NCI-H2171 treated with DMSO at 0.1 percent for 48 hours (cell line): Measurements from ENCODE around the gene USP37.
A peak's percentile ranks its signal among the peaks of the same experiment; 100 is the strongest.

Experiments
- DNase-seq: peaks from one replicate; lab custom pipeline; 2025; lab: John Stamatoyannopoulos, UW

USP37 gene

DNA sequence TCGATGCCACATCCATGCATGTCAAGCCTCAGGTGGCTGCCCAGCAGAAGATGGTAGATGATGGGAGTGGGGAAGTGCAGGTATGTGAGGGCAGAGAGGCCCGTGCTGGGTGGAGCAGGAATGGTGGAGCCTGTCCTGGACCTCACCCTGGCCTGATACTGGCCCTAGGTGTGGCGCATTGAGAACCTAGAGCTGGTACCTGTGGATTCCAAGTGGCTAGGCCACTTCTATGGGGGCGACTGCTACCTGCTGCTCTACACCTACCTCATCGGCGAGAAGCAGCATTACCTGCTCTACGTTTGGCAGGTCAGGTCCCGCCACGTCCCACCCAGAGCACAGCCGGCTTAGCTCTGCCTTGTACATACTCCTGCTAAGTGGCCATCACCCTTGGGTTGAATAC lies 136.3 kb downstream of the USP37 start:
- no peak for DNase-seq

DNA sequence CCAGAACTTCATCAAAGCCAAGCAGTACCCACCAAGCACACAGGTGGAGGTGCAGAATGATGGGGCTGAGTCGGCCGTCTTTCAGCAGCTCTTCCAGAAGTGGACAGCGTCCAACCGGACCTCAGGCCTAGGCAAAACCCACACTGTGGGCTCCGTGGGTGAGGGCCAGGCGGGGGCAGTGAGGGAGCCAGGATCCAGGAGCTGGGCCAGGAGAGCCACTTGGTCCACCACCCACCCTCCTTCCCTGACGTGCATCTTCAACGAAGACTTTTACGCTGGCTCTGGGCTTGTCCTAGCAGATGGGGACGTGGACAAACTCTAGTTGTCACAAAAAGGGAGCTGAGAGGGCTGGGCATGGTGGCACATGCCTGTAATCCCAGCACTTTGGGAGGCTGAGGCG lies 137.4 kb downstream of the USP37 start:
- no peak for DNase-seq

DNA sequence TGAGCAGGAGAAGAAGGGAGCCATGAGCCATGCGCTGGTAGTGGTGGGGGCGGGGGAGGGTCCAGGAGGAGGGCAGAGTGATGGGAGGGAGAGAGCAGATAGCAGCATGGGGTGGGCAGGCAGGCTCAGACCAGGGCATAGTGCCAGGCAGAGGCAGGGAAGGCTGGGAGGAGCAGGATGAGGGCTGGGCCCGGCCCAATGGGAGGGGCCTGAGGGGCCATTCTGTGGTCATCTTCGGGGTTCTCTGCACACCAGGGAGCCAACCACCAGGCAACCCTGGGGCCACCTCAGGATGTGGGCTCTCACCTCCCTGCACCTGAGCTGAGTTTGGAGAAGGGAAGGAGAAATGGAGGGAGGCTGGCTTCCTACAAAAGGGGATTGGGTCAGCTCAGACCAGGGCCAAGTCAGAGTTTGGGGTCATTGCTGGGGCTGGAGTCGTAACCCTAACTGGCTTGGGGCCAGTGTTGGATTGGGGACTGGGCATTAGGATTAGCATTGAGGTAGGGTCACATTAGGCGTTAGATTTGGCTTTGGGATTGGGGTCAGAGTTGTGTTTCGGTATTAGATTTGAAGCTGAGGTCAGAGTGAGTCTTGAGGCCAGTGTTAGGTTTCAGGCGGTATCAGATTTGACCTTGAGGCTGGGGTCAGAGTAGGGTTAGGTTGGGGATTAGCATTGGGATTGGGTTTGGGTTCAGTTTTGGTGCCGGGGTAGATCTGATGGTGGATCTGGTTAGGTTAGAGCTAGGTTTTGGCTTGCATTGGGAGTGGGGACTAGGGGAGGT lies 138.0 kb downstream of the USP37 start:
- no peak for DNase-seq

DNA sequence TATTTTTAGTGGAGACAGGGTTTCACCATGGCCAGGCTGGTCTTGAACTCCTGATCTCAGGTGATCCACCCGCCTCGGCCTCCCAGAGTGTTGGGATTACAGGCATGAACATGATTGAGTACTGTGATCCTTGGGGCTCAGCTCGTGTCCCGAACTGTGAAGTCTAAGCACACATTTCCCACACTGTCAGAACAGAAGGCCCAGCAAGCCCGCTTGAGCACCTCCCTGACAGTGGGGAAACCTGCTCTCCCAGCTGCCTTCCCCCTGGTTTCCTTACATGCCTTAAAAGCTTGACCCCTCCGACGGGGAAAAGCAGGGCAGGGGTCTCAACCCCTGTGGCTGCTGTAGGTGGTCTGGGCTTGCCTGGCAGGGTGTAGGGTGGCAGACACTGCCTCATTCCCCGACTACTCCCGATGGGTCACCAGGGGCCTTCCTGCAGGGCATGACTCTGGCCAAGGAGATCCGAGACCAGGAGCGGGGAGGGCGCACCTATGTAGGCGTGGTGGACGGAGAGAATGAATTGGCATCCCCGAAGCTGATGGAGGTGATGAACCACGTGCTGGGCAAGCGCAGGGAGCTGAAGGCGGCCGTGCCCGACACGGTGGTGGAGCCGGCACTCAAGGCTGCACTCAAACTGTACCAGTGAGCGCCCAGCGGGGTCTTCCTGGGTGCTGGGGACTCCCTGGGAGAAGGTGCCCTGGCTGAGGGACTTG lies 139.1 kb downstream of the USP37 start:
- DNase-seq = no peak

DNA sequence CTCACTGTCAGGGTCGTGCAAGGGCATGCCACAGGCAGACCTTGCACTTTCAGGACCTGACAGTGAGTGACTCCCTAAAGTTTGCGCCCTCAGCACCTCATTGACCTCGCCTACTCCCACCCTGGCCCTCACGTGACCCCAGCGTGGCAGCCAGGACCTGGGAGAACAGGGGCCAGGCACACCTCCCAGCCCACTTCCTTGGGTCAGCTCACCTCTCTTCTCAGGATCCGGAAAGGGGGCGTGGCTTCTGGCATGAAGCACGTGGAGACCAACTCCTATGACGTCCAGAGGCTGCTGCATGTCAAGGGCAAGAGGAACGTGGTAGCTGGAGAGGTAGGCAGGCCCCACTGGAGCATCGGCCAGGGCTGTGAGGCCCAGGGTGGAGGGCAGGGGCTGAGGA lies 140.4 kb downstream of the USP37 start:
- DNase-seq = no peak

DNA sequence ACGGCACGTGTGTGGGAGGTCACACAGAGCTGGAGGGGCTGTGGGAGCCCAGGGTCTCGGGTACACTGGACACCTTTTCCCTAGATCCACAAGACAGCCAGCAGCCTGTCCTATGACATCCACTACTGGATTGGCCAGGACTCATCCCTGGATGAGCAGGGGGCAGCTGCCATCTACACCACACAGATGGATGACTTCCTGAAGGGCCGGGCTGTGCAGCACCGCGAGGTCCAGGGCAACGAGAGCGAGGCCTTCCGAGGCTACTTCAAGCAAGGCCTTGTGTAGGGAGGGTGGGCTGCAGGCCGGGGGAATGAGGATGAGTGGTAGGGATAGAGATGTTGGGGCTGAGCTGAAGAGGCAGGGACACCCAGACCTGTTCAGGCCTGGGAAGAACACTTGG lies 142.6 kb downstream of the USP37 start:
- DNase-seq = no peak

DNA sequence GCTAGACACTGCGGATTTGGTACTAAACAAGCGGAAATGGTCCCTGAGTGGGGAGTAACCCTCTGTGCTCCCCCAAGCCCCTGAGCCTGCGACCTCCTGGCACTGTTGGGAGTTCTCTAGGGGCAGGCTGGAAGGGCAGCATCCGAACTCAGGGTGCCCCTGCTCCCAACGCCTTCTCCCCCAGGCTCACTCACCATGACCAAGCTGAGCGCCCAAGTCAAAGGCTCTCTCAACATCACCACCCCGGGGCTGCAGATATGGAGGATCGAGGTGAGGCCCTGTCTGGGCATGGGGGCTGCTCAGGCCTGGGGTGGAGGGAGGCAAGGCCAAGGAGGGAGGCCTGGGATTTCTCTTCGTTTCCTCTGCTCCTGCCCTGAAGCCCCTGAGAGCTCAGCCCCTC lies 144.6 kb downstream of the USP37 start:
- DNase-seq = no peak

DNA sequence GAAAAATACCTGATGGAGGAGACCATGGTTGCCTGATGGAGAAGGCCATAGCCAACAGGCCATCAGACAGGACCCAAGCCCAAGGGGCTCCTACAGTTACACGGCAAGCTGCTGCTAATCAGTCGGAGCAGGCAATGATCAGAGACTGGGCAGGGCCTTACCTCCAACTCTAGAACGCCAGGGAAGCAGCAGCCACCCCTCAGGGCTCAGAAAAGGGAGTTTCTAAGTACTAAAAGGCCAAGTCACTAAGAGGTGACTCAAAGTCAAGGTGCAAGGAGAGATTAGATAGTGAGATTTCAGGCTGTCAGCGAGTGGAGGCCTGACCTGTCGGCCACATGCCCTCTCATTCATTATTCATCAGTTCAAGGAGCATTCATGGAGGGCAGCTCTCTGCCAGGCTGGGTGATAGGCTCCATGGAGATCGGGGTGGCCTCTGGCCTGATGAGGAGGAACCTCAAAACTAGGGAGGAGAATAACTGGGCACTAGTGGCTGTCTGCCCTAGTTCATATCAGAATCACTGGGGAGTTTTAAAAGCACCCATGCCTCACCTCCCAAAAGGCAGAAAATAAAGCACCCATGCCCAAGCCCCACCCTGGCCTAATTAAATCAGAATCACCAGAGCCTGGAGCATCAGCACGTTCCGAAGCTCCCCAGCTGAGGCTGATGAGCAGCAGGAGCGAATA lies 145.6 kb downstream of the USP37 start:
- no peak for DNase-seq

DNA sequence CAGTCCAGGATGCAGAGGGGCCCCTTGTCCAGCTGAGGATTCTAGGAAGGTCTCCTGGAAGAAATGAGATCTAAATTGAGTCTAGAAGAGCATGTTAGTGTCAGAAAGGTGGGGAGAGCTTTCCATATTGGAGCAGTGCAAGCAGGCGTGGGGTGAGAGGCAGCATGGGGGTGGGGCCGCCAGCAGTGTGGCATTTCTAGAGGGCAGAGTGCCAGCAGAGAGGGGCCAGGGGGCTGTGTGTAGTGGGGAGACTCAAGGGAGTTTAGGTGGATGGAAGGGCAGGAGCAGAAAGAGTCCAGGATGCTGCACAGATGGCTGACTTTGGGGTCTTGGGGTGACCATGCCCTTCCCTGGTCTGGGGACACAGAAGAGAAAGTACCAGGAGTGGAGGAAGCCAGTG lies 147.1 kb downstream of the USP37 start:
- no peak for DNase-seq

DNA sequence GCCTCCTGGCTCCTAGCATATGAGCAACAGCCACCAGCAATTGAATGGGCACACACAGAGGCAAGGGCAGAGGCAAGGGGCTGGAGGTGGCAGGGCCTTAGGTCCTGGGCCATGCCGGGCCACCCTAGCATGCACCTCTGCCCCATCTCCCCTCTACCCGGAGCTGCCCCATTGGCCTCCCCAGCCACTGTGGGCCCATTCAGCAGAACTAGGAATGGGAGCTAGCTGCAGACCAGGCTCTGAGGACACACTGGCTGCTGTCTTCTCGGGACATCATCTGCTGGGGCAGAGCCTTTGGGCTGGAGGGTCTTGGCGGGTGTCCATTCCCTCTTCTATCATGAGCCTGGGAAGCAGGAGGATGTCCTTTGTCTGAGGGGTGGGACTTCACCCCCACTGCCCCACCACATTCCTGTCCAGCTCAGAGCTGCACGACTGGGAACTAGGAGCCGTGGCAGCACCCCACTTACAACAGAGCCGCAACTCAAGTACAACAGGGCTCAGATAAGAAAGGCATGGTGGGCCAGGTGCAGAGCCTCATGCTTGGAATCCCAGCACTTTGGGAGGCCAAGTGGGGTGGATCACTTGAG lies 148.4 kb downstream of the USP37 start:
- DNase-seq = no peak

DNA sequence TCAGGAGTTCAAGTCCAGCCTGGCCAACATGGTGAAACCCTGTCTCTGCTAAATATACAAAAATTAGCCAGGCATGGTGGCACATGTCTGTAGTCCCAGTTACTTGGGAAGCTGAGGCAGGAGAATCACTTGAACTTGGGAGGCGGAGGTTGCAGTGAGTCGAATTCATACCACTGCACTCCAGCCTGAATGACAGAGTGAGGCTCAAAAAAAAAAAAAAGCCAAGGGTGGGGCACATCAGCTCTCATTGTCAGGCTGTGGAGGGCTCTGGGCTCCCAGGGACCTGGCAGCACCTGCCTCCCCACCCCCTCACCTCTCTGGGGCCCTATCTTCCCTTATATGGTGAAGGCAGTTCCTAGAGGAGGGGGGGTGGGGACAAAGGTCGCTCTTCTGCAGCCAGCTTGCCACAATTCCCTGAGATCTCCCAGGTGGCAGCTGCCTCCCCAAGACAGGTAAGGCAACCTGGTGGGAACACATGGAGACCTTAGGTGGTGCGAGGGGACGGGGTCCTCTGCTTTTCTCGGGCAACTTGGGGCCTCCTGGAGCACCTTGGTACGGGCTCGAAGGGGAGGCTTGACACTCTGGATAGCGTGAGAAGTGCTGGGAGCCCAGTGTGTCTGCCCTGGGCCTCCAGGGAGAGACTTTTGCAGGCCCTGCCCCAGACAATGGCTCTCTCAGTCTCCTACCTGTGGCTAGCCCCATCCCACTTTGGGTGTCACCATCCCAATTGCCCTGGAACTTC lies 149.3 kb downstream of the USP37 start, which contains the start of gene VIL1:
TSS of gene VIL1 (plus strand) at position 407 of the 742 bp plus-strand sequence. CDS start 4,656 bp downstream, outside the sequence.
- peak; percentile 56 for DNase-seq

DNA sequence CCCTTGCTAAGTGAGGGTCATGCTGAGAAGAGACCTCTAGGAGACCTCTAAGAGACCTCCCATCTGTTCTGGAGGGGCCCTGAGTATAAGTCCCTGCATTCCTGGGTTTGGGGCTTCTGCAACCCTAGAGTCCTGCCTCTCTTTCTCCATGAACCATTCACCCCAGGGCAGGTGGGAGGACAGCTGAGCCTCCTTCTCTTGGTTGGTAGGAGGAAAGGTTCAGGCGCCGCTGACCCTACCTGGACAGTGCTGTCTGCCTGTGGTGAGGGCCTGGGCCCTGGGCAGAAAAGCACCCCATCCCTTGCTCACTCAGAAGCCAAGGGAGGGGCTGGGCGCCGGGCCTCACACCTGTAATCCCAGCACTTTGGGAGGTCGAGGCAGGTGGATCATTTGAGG lies 149.8 kb downstream of the USP37 start:
- DNase-seq = no peak

DNA sequence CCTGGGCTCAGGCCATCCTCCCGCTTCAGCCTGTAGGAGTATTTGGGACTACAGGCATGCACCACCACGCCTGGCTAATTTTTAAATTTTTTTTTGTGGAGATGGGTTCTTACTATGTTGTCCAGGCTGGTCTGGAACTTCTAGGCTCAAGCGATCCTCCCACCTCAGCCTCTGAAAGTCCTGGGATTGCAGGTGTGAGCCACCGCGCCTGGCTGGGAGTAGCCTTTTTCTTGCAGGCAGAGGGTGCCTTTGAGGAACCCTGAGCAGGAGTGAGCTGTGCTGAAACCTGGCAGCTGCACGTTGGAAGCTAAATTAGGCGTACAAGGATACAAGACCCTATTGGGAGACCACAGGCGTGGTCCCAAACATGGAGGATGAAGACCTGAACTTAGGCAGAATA lies 160.4 kb downstream of the USP37 start:
- peak; percentile 48 for DNase-seq

DNA sequence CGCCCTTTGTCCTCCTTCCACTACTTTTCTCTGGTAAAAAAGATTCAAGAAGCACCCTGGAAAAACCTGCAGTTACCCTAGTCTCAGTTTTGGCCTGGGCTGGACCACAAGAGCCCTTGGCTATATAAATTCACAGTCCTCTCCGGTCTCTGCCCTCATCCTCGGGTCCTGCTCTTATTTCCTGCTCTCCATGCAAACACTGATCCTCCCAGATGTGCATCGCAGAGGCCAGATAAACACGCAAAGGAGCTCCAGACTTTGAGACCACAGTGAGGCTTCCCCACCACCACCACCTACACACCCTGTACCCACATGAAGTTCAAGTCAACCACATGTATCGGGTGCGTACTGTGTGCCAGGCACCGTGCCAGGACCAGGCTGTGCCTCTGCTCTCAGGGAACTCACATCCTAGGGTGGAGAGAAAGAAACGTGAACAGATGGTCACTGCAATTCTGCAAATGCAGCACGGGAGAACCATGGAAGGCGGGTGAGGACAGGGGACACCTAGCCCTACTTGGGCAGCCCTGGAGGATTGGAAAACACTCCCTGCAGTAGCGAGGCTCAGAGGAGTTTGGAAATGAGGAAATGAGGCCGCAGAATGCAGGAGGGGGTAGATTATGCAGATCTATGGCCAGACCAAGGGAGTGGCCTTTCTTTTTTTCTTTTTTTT lies 161.1 kb downstream of the USP37 start:
- DNase-seq = peak; percentile 97

DNA sequence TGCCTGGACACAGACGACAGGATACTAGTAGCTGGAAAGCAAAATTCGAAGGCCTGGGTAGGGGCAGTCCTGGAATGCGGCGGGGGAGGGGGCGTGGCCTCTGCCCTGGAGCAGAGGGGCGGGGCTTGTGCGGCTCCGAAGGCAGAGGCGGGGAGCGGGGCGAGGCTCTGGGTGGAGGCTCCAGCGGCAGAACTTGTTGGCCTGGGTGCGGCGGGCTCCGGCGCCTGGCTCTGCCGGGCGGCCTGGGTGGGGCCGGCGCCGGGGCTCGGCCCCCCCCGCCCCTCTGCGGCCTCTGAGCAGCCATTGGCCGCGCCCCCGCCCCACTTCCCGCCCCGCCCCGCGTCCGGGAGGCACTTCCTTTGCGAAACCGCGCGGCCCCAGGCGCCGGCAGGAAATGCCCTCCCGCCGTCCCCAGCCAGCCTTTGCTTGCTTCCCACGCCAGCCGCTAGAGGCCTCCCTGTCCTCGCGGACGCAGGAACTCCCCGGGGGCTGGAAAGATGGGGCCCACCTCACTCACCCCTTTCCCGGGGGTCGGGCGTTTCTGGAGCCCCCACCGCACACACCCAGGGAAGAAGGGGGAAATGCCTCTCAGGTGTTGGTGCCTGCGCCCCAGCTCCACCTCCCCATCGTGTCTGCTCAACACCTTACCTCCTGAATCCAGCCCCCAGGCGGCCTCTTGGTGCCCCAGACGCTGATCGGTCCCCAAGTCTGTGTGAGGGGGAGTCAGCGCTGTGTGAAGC lies 161.8 kb downstream of the USP37 start:
- peak; percentile 99 for DNase-seq

DNA sequence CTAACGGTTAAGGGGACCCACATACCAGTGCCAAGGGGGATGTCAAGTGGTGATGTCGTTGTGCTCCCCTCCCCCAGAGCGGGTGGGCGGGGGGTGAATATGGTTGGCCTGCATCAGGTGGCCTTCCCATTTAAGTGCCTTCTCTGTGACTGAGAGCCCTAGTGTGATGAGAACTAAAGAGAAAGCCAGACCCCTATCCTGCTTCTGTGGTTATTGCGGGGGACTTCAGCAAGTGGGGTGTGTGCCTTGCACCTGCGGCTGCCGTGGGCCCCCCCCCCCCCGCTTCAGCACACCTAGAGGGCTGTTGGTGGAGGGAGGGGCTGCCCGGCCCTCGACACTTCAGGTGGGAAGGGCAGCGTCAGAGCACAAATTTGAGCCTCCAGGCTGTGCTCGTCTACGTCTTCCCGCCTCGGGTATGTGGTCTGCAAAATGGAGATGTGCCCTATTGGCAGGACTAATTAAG lies 162.4 kb downstream of the USP37 start:
- DNase-seq = no peak

DNA sequence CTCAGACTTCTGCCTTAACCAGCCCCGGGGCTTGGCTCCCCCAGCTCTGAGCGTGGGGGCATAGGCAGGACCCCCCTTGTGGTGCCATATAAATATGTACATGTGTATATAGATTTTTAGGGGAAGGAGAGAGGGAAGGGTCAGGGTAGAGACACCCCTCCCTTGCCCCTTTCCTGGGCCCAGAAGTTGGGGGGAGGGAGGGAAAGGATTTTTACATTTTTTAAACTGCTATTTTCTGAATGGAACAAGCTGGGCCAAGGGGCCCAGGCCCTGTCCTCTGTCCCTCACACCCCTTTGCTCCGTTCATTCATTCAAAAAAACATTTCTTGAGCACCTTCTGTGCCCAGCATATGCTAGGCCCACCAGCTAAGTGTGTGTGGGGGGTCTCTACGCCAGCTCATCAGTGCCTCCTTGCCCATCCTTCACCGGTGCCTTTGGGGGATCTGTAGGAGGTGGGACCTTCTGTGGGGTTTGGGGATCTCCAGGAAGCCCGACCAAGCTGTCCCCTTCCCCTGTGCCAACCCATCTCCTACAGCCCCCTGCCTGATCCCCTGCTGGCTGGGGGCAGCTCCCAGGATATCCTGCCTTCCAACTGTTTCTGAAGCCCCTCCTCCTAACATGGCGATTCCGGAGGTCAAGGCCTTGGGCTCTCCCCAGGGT lies 162.9 kb downstream of the USP37 start:
- no peak for DNase-seq

DNA sequence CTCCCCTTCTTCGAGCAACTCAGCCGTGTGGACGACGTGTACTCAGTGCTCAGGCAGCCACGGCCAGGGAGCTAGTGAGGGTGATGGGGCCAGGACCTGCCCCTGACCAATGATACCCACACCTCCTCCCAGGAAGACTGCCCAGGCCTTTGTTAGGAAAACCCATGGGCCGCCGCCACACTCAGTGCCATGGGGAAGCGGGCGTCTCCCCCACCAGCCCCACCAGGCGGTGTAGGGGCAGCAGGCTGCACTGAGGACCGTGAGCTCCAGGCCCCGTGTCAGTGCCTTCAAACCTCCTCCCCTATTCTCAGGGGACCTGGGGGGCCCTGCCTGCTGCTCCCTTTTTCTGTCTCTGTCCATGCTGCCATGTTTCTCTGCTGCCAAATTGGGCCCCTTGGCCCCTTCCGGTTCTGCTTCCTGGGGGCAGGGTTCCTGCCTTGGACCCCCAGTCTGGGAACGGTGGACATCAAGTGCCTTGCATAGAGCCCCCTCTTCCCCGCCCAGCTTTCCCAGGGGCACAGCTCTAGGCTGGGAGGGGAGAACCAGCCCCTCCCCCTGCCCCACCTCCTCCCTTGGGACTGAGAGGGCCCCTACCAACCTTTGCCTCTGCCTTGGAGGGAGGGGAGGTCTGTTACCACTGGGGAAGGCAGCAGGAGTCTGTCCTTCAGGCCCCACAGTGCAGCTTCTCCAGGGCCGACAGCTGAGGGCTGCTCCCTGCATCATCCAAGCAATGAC lies 163.6 kb downstream of the USP37 start:
- DNase-seq = no peak

DNA sequence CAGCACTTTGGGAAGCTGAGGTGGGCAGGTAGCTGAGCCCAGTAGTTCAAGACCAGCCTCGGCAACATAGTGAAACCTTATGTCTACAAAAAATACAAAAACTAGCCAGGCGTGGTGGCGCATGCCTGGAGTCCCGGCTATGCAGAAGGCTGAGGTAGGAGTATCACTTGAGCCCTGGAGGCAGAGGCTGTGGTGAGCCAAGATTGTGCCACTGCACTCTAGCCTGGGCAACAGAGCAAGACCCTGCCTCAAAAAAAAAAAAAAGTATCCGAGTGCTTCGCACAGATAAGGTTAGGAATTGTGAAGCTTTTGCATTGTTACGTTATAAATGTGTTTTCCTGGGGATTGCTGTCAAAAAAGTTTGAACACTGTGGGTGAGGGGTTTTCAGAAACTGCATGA lies 164.3 kb downstream of the USP37 start:
- DNase-seq = no peak
